AG10803 (cell line): ENCODE measurements around the gene VSX1.

ENCODE experiments used
- DNase-seq: peaks from one replicate; pipeline ENCODE4 v3.0.0; 2010; ENCODE audit warnings: low read depth
- H3K4me3 ChIP-seq: 2 replicates; pipeline ENCODE4 v1.5.1; 2011; ENCODE audit warnings: mild to moderate bottlenecking, low read length, control low read depth
- TF ChIP-seq, protein P1 (sequence below): conservative IDR thresholded peaks from 2 replicates; pipeline ENCODE4 v1.5.1; 2011; ENCODE audit warnings: mild to moderate bottlenecking, low read length, control low read depth, inconsistent platforms

The VSX1 gene

DNA sequence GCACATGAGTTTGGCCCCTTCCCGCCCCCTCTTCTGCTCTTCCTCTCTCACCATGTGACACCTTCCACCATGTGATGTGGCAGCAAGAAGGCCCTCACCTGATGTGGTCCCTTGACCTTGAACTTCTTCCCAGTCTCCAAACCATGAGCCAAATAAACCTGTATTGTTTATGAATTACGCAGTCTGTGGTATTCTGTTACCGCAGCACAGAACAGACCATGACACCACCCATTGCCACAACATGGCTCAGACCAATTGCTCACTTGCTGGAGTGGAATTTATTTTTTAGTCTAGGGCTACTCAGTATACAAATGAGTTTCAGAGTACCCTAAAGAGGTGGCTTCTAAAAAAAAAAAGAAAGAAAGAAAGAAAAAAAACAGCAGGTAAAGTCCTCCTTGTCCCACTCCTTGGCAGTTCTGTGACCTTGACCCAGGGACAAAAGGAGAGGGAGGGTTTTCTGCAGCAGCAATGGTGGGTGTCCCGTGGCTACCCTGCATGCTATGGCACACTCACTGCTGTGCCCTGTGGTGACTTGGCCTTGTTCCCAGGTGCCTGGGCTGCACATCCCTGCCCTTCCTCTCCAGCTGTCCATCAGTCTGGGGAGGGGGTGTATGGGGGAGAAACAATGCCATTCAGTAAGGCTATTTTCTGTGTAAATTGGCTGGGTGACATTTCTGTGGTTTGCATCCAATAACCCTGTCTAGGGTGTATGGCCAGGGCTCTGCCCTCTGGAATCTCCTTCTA is 5.4 kb upstream of the VSX1 start:
- TF ChIP-seq, protein P1, sequence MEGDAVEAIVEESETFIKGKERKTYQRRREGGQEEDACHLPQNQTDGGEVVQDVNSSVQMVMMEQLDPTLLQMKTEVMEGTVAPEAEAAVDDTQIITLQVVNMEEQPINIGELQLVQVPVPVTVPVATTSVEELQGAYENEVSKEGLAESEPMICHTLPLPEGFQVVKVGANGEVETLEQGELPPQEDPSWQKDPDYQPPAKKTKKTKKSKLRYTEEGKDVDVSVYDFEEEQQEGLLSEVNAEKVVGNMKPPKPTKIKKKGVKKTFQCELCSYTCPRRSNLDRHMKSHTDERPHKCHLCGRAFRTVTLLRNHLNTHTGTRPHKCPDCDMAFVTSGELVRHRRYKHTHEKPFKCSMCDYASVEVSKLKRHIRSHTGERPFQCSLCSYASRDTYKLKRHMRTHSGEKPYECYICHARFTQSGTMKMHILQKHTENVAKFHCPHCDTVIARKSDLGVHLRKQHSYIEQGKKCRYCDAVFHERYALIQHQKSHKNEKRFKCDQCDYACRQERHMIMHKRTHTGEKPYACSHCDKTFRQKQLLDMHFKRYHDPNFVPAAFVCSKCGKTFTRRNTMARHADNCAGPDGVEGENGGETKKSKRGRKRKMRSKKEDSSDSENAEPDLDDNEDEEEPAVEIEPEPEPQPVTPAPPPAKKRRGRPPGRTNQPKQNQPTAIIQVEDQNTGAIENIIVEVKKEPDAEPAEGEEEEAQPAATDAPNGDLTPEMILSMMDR = no peak
- DNase-seq = no peak
- H3K4me3 ChIP-seq = no peak overlapping the region

DNA sequence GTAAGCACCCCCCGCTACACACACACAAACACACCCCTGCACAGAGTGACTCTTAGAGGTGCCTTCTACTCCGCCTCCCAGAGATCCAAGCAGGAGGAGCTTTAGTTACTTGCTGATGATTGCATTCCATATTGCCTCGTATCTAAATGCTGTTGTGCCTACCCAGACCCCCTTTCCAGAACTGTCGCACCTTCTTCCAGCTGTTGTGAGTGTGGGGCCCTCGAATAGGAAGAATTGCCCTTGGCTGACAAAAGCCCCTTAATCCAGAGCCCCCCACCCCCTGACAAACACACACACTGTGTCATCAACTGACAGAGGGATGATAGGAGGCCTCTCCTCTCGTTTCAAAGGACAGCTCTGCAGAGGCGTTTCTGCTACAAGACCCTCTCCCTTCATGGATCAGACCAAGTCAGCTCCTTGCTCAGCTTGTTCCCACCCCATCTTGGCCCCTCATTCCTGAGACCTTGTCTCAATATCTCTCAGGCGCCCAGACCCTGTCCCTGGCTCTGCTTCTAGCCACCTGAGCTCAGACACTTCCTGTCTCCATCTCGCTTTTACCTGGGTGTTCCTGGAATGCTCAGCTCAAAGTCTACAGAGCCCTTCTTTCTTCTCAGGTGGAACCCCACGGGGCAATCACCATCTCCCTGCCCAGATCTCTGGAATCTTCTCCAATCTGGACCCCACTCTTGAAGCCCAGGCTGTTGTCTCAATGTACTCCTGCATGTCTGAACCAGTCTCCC is 4.0 kb upstream of the VSX1 start:
- no peak overlapping the region for H3K4me3 ChIP-seq
- TF ChIP-seq, protein P1 = no peak
- no peak for DNase-seq

DNA sequence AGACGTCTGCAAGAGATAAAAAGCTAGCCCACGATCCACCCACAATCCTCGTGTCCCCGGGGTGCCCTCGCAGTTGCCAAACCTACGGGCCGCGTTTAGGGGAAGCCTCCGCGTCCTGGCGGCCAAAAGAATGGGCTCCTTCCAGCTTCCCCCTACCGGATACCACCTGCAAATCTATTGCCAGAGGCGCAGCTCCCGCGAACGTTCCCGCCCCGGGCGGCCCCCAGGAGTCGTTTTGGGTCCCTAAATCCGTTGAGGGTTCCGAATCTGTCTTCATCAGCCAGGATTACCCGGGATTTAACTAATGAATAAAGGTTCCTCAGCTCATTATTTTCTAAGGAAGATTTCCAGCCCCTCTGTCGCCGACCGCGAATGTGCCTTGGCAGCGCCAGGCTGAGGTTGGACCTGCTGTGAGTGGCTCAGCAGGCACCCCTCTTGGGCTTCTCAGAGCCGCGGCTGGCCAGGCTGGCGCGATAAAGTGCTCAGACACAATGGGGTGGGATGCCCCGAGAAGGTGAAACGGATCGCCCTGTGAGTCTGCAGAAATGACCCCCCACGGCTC is 2.8 kb upstream of the VSX1 start:
- no peak for DNase-seq
- no peak overlapping the region for H3K4me3 ChIP-seq
- TF ChIP-seq, protein P1 = no peak

DNA sequence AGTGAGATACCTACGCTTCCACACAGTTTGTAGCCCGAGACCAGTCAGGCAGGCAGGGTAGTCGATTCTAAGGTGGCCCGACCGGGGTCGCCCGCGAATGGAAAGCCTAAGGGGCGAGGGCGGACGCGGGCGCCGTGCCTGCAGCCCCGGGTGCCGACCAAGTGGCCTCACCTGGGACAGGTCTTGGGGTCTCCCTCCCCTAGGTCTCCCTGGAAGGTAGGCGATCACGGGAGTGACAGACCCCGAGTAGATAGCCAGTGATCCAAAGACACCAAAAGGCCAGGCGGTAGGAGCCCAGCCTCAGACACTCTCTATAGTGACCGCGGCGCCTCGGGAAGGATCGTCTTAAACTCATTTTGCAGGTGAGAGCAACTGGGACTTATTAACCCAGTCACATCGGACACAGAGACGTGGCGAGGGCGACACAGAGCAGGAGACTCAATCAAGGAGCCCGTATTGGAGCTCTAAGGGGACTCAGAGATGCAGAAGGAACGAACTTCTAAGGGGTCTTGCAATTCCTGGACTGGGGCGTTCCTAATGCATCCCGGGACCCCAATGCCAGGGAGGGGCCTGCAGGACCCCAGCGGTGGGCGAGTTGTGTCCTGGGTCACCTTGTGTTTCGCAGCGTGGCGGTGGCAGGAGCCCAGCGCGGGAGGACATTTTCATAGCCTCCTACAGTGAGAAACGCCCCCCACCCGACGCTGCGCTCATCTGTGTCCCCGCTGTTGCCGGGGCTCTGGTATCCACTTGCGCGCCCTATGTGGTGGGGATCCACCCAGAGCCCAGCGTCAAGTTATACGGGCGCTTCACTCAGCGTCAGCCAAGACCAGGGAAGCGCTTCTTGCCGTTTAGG is 2.1 kb upstream of the VSX1 start:
- no peak overlapping the region; the same call in 1 of the 2 replicates for H3K4me3 ChIP-seq
- TF ChIP-seq, protein P1 = peak; percentile 34; the same call in 1 of the 2 replicates
- no peak for DNase-seq

DNA sequence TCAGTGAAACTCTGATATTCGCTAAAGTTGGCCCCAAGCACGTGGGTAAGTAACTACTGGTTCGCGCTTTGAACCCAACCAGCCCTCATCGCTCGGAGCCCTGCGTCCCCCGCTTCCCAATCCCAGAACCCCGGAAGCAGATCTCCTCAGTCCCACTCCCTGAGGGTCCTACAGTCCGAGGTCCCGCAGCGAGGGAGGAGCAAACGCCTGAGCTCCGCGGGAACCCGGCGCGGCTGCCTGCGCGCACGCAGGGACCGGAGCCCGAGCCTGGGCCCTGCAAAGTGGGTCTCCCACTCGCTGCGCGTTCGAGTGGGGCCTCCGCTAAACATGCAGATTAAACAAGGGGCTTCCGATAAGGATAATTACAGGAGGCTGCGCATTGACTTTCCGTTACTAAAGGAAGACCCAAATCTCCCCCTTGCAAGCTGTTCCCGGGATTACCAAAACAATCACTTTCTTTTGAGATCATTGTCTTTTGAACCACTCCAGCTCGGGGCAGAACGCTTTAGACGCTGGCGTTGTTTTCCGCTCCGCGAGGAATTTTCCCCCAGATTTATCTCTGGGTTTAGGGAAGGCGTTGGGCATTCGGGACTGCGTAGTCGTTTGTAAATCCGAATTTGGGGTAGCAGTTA is 1.3 kb upstream of the VSX1 start:
- TF ChIP-seq, protein P1 = no peak
- H3K4me3 ChIP-seq = no peak overlapping the region; the same call in 1 of the 2 replicates
- no peak for DNase-seq

DNA sequence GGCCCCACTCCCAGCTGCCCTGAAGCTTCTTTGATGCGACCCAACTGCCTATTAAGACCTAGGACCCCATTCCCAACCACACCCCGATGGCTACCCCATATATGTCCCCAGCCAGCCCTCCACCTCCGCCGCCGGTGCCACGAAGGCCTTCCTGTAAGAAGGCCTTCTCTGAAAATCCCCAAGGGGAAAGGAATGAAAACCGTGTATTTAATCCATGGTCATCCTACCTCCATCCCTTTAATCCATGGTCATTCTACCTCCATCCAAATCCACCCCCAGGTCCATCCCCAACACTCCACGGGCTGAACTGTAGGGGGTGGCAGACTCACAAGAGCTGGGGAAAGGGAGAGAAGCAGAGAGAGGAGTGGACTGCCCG is 545 bp upstream of the VSX1 start:
- no peak for DNase-seq
- no peak overlapping the region for H3K4me3 ChIP-seq
- TF ChIP-seq, protein P1 = no peak
